HCEC 1CT (cell line): ENCODE measurements around the gene MBD3L5.
"Not testable (repeated sequence)": the region's sequence is repeated elsewhere in the genome, so short reads cannot be mapped to it uniquely, and the experiment has no call there.

Experiments
- DNase-seq: peaks from one replicate; pipeline ENCODE4 v3.0.0-alpha.2; 2017

The MBD3L5 gene

DNA sequence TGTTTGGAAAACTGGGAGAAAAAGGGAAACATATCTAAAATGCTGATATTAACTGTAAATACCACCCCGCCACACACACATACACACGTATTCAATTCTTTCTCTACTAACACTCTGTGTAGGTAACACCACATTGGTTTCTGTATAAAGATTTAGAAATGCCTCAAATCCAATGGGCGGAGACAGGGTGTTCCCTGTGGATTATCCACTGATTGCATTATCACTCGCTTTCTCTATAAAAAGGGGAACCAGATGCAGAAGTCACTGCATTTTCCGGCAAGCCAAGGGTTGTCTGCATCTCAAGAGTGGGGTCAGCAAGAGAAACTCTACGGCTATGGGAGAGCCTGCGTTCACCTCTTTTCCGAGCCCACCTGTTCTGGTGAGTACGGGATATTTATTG is at the start of gene MBD3L5:
Gene MBD3L5 (plus strand): TSS at position 301 of the 400 bp plus-strand sequence. CDS start 34 bp downstream, at position 335.
- DNase-seq, result not testable (repeated sequence)

DNA sequence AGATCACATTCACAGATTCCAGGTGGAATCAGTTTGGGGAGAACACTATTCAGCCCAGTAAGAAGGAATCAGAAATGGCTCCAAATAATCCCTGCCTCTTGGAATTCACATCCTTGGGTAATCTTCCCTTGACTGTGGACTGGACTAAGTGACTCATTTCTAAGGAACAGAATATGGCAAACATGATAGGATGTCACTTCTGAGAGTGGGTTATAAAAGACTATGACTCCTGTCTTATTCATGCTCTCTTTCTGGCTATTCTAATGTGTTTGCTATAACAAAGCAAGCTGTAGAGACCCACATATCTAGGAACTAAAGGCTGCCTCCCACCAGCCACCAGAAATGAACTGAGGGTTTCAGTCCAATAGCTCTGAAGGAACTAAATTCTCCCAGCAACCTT is 46.9 kb upstream of the MBD3L5 start:
- no peak for DNase-seq

DNA sequence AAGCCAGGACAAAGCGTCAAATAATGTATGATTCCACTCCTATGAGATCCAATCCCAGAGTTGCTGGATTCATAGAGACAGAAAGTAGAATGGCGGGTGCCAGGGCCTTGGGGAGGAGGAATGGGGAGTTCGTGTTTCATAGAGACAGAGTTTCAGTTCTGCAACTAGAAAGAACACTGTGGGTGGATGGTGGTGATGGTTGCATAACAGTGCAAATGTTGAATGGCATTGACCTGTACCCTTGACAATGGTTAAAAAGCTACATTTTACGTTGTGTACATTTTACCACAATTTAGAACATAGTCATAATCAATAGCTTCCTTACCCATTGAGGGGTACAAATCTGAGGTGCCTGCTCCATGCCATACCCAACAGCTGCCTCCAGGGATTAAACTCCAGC is 42.5 kb upstream of the MBD3L5 start:
- no peak for DNase-seq

DNA sequence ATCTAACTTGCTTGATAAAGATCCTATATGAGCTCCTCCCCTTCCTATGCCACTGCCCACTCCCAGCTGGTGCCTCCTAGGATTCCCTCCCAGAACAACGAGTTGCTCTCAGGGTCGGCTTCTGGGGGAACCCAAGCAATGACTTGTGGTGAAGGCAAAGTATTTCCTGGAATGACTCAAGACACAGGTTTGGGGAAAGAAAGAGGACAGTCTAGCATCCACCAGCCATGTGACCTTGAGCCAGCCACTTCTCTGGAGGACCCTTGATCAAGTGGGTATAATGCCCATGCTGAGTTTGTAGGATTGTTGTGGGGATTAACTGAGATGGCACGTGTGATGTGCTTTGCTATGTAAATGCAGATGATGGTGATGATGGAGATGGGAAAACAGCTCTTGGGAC is 42.1 kb upstream of the MBD3L5 start:
- no peak for DNase-seq

DNA sequence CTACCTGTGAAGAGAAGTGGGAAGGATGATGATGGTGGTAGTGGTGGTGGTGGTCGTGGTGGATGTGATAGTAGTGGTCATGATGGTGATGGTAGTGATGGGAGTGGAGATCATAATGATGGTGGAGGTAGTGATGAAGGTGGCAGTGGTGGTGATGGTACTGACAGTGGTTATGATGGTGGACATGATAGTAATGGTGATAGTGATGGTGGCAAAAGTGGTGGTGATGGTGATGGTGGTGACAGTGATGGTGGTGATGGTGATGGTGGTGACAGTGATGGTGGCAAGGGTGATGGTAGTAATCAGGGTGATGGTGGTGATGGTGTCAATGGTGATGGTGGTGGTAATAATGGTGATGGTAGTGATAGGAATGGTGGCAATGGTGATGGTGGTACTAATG is 35.3 kb upstream of the MBD3L5 start:
- no peak for DNase-seq

DNA sequence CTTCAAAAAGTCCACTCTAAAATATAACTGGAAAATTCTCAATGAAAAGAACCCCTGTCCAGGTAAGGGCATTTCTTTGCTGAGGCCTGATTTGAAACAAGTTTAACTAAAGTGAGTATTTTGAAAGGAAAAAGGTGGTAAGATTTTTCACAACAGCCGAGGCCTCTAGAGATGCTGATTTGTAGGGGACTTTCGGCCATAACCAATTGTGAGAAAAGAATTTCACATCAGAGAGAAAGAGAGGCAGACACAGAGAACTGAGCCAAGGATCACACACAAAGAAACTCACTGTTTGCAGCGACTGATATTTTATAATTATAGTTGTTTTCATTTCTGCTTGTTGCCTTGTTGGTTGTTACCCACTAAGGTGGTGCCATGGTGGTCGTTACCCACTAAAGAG is 33.6 kb upstream of the MBD3L5 start:
- no peak for DNase-seq

DNA sequence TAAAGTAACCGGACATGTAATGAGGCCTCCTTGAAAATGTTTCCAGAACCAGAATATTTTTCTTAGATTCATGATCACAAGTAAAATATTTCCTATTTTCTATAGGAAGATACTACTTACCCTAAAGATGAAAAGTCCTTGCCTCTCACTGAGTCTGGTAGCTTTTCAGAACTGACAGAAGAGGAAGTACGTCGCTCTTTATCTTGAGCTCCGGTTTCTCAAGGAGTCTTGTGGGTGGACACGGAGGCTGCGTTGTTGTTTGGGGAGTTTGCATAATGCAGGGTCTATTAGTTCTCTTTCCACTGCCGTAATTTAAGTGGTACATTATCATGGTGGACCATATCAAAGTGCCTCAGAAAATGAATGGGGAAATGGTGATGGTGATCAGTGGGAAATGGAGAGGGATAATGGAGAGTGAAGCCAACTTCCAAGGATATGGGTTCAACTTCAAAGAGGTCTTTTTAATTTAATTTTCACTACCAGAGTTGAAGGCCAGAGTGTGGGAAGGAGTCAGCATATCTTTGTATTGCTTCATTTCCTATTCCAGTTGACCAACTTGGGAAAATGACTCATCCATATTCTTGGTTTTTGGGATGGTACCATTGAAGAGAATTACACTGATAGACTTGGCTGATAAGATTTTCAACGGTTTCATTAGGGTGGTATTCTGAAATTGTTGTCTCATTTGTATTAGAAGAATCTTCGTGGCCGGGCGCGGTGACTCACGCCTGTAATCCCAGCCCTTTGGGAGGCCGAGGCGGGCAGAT is 32.5 kb upstream of the MBD3L5 start:
- peak; percentile 18 for DNase-seq

DNA sequence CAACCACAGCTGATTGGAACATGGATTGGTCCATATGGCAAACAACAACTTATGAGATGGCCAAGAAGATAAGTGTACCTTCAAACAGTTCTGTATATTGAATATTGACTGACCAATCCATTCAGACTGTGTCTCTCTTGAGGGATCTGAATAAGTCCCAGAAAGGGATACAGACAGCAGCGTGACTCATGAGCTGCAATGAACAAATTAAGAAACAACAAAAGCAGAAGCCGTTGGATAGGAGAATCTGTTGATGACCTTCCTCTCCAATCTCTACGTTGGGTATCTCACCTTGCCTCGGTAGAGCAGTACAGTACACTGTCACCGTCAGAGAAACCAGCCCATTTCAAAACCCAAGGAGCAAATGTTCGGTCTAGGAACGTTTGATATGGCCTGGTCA is 30.4 kb upstream of the MBD3L5 start:
- DNase-seq, result no peak

DNA sequence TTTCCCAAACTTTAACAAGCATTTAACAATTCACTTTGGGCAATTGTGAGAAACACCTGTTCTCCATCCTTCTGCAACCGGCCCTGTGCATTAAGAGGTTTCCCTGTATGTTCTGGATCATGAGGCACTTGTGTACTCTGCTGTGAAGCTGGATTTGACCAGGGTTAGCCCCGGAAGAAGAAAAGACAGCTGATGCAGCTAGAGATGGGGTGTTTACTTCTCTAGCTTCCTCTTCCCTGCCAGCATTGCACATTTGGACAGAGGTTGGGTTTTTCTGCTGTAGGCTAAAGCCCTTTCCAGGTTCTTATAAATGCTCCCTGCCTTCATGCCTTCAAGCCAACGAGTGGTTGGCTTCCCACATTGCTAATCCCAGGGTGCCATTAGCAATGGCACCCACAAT is 30.0 kb upstream of the MBD3L5 start:
- DNase-seq, result no peak

DNA sequence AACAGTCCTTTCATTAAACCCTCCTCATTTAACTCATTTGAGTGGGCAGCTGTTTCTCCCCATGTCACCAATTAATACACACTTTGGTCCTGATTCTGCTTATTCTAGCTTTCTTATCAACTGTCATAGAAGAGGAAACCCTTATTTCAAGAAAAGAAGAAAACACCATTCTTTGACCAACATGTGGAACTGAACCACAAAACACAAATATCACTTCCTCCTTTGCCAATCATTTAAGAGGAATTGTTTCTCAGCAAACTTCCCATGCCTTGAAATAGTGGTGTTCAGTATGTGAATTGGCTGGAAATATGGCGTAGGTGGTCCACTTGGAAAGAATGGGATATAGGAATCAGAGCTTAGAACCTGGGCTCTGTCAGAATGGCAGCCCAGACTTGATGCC is 29.6 kb upstream of the MBD3L5 start:
- DNase-seq, result no peak

DNA sequence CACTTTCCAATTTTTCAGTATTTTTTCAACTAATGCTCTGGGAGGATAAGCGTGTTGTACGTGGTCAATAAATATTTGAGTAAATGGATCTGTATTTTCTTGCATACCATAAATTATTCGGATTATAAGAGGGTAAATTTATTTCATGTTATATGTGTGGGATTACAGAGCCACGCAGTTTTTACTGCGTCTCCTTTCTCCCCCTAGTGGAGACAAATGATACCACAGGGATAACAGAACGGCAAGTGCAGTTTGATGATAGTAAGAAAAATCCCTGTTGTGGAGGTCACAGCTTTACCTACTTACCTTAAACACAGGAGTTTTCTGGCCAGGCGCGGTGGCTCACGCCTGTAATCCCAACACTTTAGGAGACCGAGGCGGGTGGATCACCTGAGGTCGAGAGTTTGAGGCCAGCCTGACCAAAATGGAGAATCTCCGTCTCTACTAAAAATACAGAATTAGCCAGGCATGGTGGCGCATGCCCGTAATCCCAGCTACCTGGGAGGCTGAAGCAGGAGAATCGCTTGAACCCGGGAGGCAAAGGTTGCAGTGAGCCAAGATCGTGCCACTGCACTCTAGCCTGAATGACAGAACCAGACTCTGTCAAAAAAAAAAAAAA is 26.0 kb upstream of the MBD3L5 start:
- peak; percentile 20 for DNase-seq

DNA sequence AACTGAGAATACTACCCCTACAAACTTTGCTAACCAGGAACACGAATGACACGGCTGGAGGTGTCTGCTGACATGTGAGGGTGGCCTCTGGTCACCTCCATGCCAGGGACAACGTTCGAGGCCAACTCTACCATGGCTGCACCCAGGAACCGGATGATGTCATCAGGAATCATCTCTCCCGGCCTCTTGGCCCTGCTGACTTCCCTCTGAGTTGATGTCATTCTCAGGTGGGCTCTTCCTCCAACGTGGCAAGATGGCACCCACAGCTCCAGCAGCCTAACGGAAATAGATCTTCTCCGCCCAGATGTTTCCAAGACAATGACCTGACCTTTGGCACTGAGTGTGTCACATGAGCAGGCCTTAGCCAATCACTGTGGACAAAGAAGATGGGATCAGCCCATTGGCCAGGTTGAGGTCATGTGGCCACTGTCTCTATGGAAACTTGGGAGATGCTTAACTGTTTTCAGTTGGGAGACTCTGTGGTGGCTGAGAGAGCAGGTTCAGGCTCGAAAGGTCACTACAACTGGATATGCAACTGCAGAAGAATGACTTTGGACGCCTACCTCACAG is 24.2 kb upstream of the MBD3L5 start:
- no peak for DNase-seq

DNA sequence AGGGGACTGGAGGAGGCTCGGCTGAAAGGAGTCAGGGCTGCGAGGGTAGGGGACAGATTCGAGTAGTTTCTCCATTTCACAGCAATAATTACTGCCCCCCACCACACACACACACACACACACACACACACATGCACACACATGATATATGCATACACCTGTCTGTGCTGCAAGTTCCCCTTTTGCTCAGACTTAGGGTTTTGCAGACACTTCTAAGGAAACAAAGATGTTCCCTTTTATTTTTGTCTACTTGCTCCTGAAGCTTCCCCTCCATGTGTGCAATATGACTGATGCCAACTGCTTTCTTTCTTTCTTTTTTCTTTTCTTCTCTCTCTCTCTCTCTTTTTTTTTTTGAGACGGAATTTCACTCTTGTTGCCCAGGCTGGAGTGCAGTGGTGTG is 22.5 kb upstream of the MBD3L5 start:
- no peak for DNase-seq

DNA sequence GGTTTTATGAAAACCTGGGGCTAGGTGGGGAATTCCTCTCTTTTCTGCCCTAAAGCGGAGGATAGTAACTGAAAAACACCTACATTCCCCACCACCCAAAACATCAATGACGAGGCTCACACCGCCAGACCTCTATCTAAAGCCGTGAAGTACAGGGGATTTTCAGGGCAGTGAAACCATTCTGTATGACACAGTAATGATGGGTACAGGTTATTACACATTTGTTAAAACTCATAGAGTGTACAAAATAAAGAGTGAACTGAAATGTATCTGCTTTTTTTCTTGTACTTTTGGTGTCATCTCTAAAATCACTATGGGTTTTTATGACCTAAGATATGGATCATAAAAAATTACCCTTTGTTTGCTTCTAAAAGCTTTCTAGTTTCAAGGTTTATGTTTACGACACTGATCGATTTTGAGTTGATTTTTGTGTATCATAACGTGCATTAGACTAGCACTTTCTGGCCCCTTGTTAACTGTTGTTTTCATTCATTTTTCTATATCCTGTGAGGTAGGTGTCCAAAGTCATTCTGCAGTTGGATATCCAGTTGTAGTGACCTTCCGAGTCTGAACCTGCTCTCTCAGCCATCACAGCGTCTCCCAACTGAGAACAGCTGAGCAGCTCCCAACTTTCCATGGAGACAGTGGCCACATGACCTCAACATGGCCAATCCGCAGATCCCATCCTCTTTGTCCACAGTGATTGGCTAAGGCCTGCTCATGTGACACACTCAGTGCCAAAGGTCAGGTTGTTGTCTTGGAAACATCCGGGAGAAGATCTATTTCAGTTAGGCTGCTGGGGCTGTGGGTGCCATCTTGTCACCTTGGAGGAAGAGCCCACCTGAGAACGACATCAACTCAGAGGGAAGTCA is 19.4 kb upstream of the MBD3L5 start:
- no peak for DNase-seq

DNA sequence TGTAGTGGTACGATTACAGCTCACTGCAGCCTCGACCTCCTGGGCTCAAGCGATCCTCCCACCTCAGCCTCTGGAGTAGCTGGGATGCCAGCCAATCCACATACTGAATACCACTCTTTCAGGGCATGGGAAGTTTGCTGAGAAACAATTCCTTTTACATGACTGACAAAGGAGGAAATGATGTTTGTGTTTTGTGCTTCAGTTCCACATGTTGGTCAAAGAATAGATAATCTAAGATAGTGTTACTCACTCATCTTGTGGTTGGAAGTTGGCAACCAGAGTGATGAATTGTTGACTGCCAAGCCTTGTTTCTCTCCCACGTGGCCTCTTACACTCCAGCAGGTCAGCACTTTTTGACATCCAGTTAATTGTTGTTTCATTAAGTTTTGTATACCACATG is 16.7 kb upstream of the MBD3L5 start:
- DNase-seq, result peak; percentile 59

DNA sequence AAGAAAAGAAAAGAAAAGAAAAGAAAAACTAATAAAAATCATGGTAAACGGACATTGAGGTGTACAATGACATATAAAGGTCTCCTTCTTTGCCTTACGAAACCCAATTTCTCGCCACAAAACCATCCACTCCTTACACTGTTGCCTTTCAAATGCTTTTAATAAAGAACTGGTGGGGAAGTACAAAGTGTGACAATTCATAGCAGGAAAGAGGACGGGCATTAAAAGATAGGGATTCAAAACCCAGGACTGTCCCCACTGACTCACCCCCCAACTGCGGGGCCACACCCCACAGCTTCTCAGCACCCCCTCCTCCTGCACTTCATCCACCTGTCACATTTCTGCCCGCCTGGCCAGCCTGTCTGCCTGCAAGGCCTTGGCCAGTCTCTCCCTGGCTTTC is 11.6 kb upstream of the MBD3L5 start:
- no peak for DNase-seq

DNA sequence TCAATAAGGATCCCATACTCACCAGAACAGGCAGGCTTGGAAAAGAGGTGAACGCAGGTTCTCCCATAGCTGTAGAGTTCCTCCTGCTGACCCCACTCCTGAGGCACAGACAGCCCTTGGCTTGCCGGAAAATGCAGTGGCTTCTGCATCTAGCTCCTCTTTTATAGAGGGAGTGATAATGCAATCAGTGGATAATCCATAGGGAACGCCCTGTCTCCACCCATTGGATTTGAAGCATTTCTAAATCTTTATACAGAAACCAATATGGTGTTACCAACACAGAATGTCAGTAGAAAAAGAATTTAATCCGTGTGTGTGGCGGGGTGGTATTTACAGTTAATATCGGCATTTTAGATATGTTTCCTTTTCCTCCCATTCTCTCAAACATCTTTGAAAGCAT is 9.0 kb upstream of the MBD3L5 start, which contains the start of gene MBD3L2B:
Gene MBD3L2B (minus strand): TSS at position 101 of the 400 bp plus-strand sequence. CDS start 34 bp downstream, at position 67.
- not testable (repeated sequence) for DNase-seq

DNA sequence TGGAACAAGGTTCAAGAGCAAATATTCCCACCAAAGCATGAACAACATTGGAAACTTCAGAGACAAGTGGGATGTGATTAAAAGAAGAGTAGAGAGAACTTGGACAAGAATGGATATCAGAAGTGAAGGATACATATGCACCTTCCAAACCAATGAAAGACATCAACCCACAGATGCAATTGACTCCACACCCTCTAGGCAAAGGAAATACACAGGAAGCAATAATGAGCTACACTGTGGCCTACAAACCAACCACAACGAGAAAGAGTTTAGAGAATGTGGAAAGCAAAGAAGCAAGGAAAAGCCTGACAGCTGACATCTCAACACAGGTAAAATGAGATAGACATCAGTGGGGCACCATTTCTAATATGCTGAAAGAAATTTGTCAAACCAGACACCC is 1.6 kb upstream of the MBD3L5 start:
- DNase-seq, result not testable (repeated sequence)

DNA sequence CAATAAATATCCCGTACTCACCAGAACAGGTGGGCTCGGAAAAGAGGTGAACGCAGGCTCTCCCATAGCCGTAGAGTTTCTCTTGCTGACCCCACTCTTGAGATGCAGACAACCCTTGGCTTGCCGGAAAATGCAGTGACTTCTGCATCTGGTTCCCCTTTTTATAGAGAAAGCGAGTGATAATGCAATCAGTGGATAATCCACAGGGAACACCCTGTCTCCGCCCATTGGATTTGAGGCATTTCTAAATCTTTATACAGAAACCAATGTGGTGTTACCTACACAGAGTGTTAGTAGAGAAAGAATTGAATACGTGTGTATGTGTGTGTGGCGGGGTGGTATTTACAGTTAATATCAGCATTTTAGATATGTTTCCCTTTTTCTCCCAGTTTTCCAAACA is 9.7 kb downstream of the MBD3L5 start, which contains the start of gene MBD3L4:
Gene MBD3L4 (minus strand): TSS at position 101 of the 400 bp plus-strand sequence. CDS start 35 bp downstream, at position 66.
- DNase-seq, result not testable (repeated sequence)

DNA sequence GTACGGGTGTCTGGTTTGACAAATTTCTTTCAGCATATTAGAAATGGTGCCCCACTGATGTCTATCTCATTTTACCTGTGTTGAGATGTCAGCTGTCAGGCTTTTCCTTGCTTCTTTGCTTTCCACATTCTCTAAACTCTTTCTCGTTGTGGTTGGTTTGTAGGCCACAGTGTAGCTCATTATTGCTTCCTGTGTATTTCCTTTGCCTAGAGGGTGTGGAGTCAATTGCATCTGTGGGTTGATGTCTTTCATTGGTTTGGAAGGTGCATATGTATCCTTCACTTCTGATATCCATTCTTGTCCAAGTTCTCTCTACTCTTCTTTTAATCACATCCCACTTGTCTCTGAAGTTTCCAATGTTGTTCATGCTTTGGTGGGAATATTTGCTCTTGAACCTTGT is 11.2 kb downstream of the MBD3L5 start:
- not testable (repeated sequence) for DNase-seq

DNA sequence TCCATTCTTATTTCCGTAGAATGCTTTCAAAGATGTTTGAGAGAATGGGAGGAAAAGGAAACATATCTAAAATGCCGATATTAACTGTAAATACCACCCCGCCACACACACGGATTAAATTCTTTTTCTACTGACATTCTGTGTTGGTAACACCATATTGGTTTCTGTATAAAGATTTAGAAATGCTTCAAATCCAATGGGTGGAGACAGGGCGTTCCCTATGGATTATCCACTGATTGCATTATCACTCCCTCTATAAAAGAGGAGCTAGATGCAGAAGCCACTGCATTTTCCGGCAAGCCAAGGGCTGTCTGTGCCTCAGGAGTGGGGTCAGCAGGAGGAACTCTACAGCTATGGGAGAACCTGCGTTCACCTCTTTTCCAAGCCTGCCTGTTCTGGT is 18.6 kb downstream of the MBD3L5 start, which contains the start of gene MBD3L2:
Gene MBD3L2 (plus strand): TSS at position 301 of the 400 bp plus-strand sequence. CDS start 53 bp downstream, at position 354.
- not testable (repeated sequence) for DNase-seq

DNA sequence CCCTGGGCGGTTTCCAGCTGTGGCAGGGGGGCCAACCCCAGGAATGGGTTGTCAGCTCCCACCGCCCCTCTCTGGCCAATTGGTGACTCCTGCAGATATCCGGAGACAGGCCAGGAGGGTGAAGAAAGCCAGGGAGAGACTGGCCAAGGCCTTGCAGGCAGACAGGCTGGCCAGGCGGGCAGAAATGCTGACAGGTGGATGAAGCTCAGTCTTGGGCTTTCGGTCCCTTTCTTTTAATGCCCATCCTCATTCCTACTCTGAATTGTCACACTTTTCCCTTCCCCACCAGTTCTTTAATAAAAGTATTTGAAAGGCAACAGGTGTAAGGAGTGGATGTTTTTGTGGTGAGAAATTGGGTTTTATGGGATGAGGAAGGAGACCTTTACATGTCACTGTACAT is 21.0 kb downstream of the MBD3L5 start:
- DNase-seq, result not testable (repeated sequence)

DNA sequence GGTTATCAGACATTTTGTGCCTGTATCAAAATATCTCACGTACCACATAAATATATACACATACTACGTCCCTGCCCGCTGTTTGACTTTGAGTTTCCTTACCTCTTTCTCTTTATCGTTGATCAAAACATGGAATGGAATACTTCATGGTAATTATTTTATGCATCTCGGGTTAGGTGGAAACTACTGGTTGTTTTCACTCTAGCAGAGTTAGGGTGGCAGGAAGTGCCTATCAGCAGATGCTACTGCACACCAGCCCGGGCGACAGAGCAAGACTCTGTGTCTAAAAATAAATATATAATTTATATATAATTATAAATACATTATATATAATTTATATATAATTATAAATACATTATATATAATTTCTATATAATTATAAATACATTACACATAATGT is 22.5 kb downstream of the MBD3L5 start:
- not testable (repeated sequence) for DNase-seq
